ENCODE data around the gene TRAIP. TPM values are rescaled to one million over a fixed set of nuclear protein-coding genes. Genes with fewer than 3 reads are reported as not detected.

The TRAIP gene
- total and polyA plus RNA-seq, 4 donors, result 0.63 to 3.1 (median 1.8) TPM

DNA sequence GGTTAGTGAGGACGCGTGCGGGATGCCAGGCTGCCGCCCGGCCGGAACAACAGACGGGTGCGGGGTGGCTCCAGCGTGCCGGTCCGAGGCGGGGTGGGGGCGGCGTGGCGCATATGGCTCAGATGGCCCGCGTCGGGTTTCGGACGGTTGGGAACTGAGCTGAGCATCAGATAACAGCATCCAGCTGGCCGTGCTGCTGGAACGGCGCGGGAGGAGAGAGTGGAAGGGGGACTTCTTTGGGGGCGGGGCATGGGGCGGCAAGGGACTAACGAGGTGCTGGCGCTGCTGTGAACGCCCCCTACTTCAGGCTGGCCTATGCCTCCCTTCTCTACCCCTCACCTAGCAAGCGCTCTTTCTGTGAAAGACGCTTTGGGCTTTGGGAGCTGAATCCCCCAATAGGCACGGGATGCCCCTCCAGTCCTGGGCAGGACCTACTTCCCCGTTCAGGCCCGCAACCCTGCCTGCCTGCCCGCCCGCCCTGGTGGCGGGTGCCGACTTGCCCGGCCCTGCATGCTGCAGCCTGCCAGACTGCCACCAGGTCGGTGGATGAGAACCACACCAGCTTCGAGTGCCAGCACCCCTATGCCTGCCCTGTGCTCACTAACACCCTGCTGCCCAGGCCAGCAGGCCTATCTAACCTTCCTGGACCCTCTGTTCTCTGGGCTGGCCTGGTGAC lies 52.8 kb downstream of the TRAIP start:
- H3K27me3 ChIP-seq (ENCODE audit: control insufficient read depth in 1 of 2, insufficient read depth in 2 of 2, low read length in 1 of 2), result no peaks in the 10 kb centered on the region
- 1% methylated on average over 33 to 41 of the region's 41 CpGs for WGBS, 2 donors
- no peaks in the 10 kb centered on the region for H3K4me1 ChIP-seq (ENCODE audit: control insufficient read depth in 1 of 2, insufficient read depth in 2 of 2, low read length in 2 of 2)
- peak overlapping the region in 1 of 2 donors; percentile 68 for H3K27ac ChIP-seq (ENCODE audit: low read depth in 1 of 2, low read length in 2 of 2)
- H3K4me3 ChIP-seq (ENCODE audit: low read length in 2 of 2), result peak overlapping the region; percentile 51 to 57
- DNase-seq (peak; percentile 67 to 78), ATAC-seq (ENCODE audit: low FRiP score) (peak; percentile 19)
- H3K9me3 ChIP-seq (ENCODE audit: control insufficient read depth, low read length), result no peaks in the 10 kb centered on the region
- intact Hi-C loops (cut with DNase I), result loop anchor here (2.0 to 5.0 kb wide), 3 partner anchors 35 to 104 kb away; partner anchors contain the start of gene MST1R (in 1 of the 2)
- no peaks in the 10 kb centered on the region for H3K36me3 ChIP-seq (ENCODE audit: control insufficient read depth in 1 of 2, insufficient read depth in 2 of 2, low read length in 1 of 2)

DNA sequence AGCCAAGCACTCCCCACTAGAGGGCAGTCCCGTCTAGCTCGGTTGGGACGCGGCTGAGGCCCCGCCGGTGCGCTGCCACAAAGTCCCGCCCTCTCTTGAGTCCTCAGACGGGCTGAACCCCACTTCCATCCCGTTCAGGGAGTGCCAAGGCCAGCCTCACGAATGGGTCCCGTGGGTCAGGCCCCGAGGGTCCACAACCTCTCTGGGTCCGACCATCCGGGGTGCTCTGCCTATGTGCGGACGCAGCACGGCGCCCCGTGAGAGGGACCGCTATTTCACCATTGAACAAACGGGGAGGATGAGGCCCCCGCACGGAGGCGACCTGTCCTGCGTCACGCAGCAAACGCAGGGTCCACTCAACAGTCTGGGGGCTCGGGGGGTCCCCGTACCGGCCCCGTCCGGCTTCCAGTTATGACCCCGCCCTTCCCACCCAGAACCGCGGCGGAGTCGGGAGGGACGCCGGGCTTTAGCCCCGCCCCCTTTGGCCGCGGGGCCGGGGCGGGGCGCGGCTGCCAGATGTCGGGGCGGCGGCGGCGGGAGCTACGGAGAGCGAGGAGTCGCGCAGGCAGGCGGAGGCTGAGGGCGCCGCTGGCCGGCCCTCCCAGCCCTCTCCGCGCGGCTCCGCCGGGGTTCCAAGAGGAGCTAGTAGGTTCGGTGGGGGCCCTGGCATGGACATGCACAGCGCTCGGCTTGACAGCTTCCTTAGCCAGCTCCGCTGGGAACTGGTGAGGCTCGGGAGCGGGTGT lies 53.5 kb downstream of the TRAIP start, which contains the start of gene INKA1:
TSS of gene INKA1 (plus strand) at position 543 of the 746 bp plus-strand sequence. CDS start at position 675, 132 bp downstream.
- peak; percentile 93 for ATAC-seq (ENCODE audit: low FRiP score)
- Histone ChIP-seq H3K36me3 (ENCODE audit: control insufficient read depth in 1 of 2, insufficient read depth in 2 of 2, low read length in 1 of 2) (no peaks in the 10 kb centered on the region), H3K27ac (ENCODE audit: low read depth in 1 of 2, low read length in 2 of 2) (peak within 1 kb of the TSS in 1 of 2 donors; percentile 77), H3K9me3 (ENCODE audit: control insufficient read depth, low read length) (no peaks in the 10 kb centered on the region), H3K4me3 (ENCODE audit: low read length in 2 of 2) (peak within 1 kb of the TSS; percentile 51 to 57), H3K4me1 (ENCODE audit: control insufficient read depth in 1 of 2, insufficient read depth in 2 of 2, low read length in 2 of 2) (no peaks in the 10 kb centered on the region), H3K27me3 (ENCODE audit: control insufficient read depth in 1 of 2, insufficient read depth in 2 of 2, low read length in 1 of 2) (no peaks in the 10 kb centered on the region)
- intact Hi-C loops (cut with DNase I), result loop anchor here (1.0 to 5.0 kb wide), 4 partner anchors 36 to 104 kb away; partner anchors contain the start of gene MST1R (in 1 of the 2)
- WGBS, 2 donors, result 1% methylated on average over 69 to 71 of the region's 71 CpGs
- DNase-seq, result peak; percentile 95 to 97

DNA sequence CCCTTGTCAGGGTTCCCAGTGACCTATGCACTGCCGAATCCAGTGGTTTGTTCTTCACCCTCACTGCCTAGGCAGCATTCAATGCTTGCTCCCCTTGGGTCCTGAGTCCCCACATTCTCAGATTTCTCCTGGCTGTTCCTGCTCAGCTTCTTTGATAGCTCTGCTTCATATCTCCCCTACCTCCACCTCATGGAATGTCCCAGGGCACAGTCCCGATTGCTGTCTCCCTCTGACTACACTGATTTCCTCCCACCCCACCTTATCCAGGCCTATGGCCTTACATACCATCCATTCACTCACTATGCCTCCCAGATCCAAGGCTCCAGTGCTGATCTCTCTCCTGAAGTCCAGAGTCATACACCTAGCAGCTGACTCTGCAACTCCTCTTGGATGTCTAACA lies 55.2 kb downstream of the TRAIP start:
- Histone ChIP-seq H3K4me3 (ENCODE audit: low read length in 2 of 2) (no peak overlapping the region), H3K36me3 (ENCODE audit: control insufficient read depth in 1 of 2, insufficient read depth in 2 of 2, low read length in 1 of 2) (no peaks in the 10 kb centered on the region), H3K27me3 (ENCODE audit: control insufficient read depth in 1 of 2, insufficient read depth in 2 of 2, low read length in 1 of 2) (no peaks in the 10 kb centered on the region), H3K27ac (ENCODE audit: low read depth in 1 of 2, low read length in 2 of 2) (no peak overlapping the region), H3K9me3 (ENCODE audit: control insufficient read depth, low read length) (no peaks in the 10 kb centered on the region), H3K4me1 (ENCODE audit: control insufficient read depth in 1 of 2, insufficient read depth in 2 of 2, low read length in 2 of 2) (no peaks in the 10 kb centered on the region)
- intact Hi-C loops (cut with DNase I), result loop anchor here in 1 of 2 donors (5.0 kb wide), 1 partner anchor 106 kb away; no protein-coding TSS in a partner anchor
- no peak for ATAC-seq (ENCODE audit: low FRiP score)
- no peak for DNase-seq
- WGBS, 2 donors, result 91 to 93% methylated on average over 2 of the region's 2 CpGs

DNA sequence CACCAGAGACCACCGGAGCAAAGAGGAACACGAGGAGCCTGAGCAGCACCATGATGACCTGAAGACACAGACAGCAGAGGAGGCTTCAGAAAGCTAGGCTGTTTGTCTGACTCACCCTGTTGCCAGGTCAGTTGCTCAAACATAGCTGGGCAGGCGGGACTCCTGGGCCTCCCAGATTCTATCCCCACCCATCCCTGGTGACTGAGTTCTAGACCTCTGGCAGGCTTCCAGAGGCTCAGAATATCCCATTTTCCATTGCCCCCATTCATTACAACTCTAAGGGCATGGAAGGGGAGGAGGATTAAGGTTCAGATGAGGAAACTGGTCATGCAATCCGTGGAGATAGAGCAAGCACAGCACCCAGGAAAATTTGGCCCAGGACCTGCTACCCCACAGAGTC lies 56.6 kb downstream of the TRAIP start, which contains the start of gene CDHR4:
TSS of gene CDHR4 (minus strand) at position 113 of the 400 bp plus-strand sequence. CDS start at position 52, 61 bp downstream.
- 63 to 71% methylated on average over 4 of the region's 4 CpGs for WGBS, 2 donors
- H3K36me3 ChIP-seq (ENCODE audit: control insufficient read depth in 1 of 2, insufficient read depth in 2 of 2, low read length in 1 of 2), result no peaks in the 10 kb centered on the region
- H3K27ac ChIP-seq (ENCODE audit: low read depth in 1 of 2, low read length in 2 of 2), result no peak within 1 kb of the TSS
- H3K4me1 ChIP-seq (ENCODE audit: control insufficient read depth in 1 of 2, insufficient read depth in 2 of 2, low read length in 2 of 2), result no peaks in the 10 kb centered on the region
- peak; percentile 76 to 79 for DNase-seq
- no peak for ATAC-seq (ENCODE audit: low FRiP score)
- H3K4me3 ChIP-seq (ENCODE audit: low read length in 2 of 2), result no peak within 1 kb of the TSS
- no peaks in the 10 kb centered on the region for H3K27me3 ChIP-seq (ENCODE audit: control insufficient read depth in 1 of 2, insufficient read depth in 2 of 2, low read length in 1 of 2)
- intact Hi-C loops (cut with DNase I), result loop anchor here in 1 of 2 donors (5.0 kb wide), 1 partner anchor 108 kb away; no protein-coding TSS in a partner anchor
- no peaks in the 10 kb centered on the region for H3K9me3 ChIP-seq (ENCODE audit: control insufficient read depth, low read length)

DNA sequence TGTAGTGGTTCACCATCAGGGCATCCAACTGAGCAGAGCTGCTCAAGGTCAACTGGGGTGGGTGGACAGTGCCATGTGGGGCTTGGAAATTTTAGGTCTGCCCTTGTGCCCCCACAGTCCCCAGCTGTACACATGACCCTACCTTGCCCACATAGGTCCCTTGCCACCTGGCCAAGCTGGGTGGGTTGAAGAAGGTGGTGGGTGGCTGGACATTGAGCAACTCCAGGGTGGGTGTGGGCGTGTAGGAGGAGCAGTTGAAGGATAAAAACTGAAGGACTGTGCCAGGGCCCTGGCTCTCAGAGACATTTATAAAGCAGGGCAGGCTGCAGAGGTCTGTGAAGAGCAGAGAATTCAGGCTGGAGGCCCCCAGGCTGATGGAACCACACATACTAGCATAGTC lies 57.3 kb downstream of the TRAIP start:
- no peak overlapping the region for H3K27ac ChIP-seq (ENCODE audit: low read depth in 1 of 2, low read length in 2 of 2)

DNA sequence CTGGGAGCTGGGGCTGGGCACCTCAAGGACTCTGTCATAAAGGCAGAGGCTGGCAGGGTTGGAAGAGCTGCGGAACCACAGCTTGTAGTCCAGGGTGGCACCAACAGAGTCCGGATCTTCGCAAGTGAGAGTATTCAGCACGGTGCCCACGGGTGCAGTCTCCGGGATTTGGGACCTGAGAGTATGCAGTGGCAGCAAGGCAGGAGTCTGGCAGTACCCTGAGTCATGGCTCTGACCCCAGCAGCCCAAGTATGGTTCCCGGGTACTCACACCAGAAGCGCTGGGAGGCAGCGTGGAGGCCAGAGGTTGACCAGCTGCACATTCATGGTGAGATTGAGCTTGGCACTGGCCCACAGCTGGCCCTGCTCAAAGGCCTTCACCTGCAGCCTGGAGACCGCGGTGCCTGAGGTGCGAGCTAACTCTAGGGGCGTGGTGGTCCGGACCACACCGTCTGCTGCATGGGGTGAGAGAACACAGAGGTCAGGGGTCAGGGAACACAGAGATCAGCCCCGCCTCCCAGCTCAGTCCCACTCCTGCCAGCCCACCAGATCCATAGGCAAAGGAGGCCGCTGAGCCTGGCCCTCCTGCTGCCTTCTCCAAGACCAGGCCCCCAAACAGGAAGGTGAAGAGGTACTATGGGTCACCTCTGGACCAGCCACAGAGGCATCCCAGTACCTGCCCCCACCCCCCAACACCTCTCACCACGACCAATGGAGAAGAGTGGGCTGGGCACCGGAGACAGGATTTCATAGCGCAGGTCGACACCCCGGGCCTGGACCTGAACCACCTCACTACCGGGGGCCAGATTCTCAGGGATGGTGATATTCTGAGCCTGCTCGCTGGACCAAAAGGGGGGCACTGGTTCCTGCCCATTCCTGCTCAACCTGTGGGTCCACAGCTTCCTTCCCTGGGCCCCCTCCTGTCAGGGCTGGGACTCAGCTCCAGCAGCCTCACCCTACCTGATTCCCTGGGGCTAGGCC lies 61.1 kb downstream of the TRAIP start:
- intact Hi-C loops (cut with DNase I), result no loop called here
- no peak overlapping the region for H3K27ac ChIP-seq (ENCODE audit: low read depth in 1 of 2, low read length in 2 of 2)
- no peak for ATAC-seq (ENCODE audit: low FRiP score)
- H3K36me3 ChIP-seq (ENCODE audit: control insufficient read depth in 1 of 2, insufficient read depth in 2 of 2, low read length in 1 of 2), result no peaks in the 10 kb centered on the region
- H3K4me1 ChIP-seq (ENCODE audit: control insufficient read depth in 1 of 2, insufficient read depth in 2 of 2, low read length in 2 of 2), result no peaks in the 10 kb centered on the region
- no peak for DNase-seq
- no peak overlapping the region for H3K4me3 ChIP-seq (ENCODE audit: low read length in 2 of 2)
- H3K9me3 ChIP-seq (ENCODE audit: control insufficient read depth, low read length), result no peaks in the 10 kb centered on the region
- 87 to 89% methylated on average over 24 of the region's 24 CpGs for WGBS, 2 donors
- H3K27me3 ChIP-seq (ENCODE audit: control insufficient read depth in 1 of 2, insufficient read depth in 2 of 2, low read length in 1 of 2), result no peaks in the 10 kb centered on the region

More for the DNA sequence above, 57.3 kb downstream of the TRAIP start:
- no peak overlapping the region for H3K4me3 ChIP-seq (ENCODE audit: low read length in 2 of 2)
- ATAC-seq (ENCODE audit: low FRiP score) (no peak), DNase-seq (no peak)
- H3K36me3 ChIP-seq (ENCODE audit: control insufficient read depth in 1 of 2, insufficient read depth in 2 of 2, low read length in 1 of 2), result no peaks in the 10 kb centered on the region
- H3K27me3 ChIP-seq (ENCODE audit: control insufficient read depth in 1 of 2, insufficient read depth in 2 of 2, low read length in 1 of 2), result no peaks in the 10 kb centered on the region
- no peaks in the 10 kb centered on the region for H3K9me3 ChIP-seq (ENCODE audit: control insufficient read depth, low read length)
- 73 to 88% methylated on average over 1 of the region's 1 CpG for WGBS, 2 donors
- intact Hi-C loops (cut with DNase I), result no loop called here
- H3K4me1 ChIP-seq (ENCODE audit: control insufficient read depth in 1 of 2, insufficient read depth in 2 of 2, low read length in 2 of 2), result no peaks in the 10 kb centered on the region

DNA sequence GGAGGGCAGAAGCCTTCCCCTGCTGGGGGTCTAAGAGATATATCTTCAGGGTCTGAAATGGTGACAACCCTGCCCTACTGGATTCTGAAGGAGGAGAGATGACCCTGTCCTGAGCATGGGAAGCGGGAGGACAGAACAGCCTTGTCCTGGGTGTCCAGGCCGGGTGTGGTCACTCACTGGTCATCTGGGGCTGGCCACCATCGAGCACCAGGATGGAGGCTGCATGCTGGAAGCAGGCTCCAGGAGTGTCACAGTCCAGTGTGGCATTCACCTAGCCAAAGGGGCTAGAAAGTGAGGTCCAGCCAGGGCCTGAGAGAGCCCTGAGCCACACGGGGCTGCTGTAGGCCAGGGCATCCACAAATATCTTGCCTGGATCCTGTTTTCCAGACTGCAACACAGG lies 61.9 kb downstream of the TRAIP start:
- ATAC-seq (ENCODE audit: low FRiP score) (no peak), DNase-seq (no peak)
- Histone ChIP-seq H3K4me3 (ENCODE audit: low read length in 2 of 2) (no peak overlapping the region), H3K27me3 (ENCODE audit: control insufficient read depth in 1 of 2, insufficient read depth in 2 of 2, low read length in 1 of 2) (no peaks in the 10 kb centered on the region), H3K36me3 (ENCODE audit: control insufficient read depth in 1 of 2, insufficient read depth in 2 of 2, low read length in 1 of 2) (no peaks in the 10 kb centered on the region), H3K4me1 (ENCODE audit: control insufficient read depth in 1 of 2, insufficient read depth in 2 of 2, low read length in 2 of 2) (no peaks in the 10 kb centered on the region), H3K9me3 (ENCODE audit: control insufficient read depth, low read length) (no peaks in the 10 kb centered on the region), H3K27ac (ENCODE audit: low read depth in 1 of 2, low read length in 2 of 2) (no peak overlapping the region)
- WGBS, 2 donors, result 82 to 96% methylated on average over 4 of the region's 4 CpGs
- intact Hi-C loops (cut with DNase I), result no loop called here

DNA sequence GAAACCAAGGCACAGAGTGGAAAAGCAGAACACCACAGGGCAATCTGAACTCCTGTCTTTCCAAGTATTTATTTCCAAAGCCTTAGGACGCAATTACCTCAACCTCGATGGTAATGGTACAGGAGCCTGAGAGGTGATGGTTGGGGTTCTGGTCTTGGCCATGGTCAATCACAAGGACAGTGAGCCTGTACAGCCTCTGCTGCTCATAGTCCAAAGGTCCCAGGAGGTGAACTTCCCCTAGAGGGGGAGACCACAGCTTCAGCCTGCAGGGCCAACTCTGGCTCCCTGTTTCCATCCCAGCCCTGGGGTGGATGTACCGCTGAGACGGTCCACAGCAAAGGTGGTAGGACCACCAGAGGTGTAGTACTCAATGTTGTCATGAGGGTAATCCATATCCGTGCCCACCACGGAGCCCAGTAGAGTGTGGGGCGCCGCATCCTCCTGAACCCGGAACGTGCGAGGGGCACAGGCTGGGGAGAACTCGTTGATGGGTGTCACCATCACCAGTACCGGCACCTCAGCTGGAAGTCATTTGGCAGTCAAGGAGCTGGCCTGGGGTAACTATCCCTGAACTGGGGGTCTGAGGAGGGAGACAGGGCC lies 62.8 kb downstream of the TRAIP start:
- no peaks in the 10 kb centered on the region for H3K27me3 ChIP-seq (ENCODE audit: control insufficient read depth in 1 of 2, insufficient read depth in 2 of 2, low read length in 1 of 2)
- 93% methylated on average over 13 of the region's 13 CpGs for whole genome bisulfite sequencing, 2 donors
- H3K36me3 ChIP-seq (ENCODE audit: control insufficient read depth in 1 of 2, insufficient read depth in 2 of 2, low read length in 1 of 2), result no peaks in the 10 kb centered on the region
- no peaks in the 10 kb centered on the region for H3K9me3 ChIP-seq (ENCODE audit: control insufficient read depth, low read length)
- DNase-seq (peak in 1 of 2 donors; percentile 69), ATAC-seq (ENCODE audit: low FRiP score) (no peak)
- no peaks in the 10 kb centered on the region for H3K4me1 ChIP-seq (ENCODE audit: control insufficient read depth in 1 of 2, insufficient read depth in 2 of 2, low read length in 2 of 2)
- H3K27ac ChIP-seq (ENCODE audit: low read depth in 1 of 2, low read length in 2 of 2), result no peak overlapping the region
- no peak overlapping the region for H3K4me3 ChIP-seq (ENCODE audit: low read length in 2 of 2)
- intact Hi-C loops (cut with DNase I), result no loop called here

Measured in aorta (tissue), 5 donors.